ENCODE results near the gene KCNN1.

Gene KCNN1

DNA sequence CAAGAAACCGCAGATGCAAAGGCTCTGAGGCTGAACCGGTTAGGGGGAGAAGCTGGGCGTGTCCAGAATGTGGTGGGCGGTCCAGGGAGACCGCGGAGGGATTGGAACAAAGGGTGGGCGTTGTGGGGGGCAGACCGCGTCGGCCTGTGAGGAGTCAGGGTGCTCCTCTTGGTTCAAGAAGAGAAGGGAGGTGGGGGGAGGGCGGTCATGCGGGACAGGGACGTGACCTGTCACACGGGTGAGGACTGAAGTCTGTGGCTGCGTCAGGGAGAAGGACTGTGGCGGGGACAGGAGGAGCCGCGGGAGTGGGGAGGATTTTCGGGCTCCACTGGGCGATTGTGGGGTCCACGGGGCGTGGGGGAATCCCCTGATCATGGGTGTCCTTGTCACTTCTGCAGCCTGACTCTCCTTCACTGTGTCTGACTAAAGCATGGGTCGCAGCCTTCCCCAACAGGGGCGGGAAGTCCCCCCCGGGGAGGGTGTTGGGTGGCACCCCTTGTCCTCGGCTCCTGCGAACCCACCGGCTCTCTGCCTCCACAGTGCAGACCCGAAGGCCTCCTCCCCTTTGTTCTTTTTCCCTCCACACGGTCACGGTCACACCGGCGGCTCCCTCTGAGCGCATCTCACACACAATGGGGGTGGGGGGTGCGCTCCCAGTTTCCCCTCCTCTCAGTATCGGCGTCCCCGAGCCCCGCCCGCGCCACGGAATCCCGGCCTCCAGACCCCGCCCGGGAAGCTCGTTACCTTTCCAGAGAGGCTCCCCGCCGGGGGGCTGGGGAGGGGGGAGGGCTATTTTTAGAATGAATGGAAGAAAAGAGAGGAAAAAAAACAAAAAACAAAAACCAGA, 16.4 kb upstream of the KCNN1 start:
- peak; percentile 48 for DNase-seq (ENCODE audit: extremely low read depth, insufficient read length)
- TF ChIP-seq, protein P1, sequence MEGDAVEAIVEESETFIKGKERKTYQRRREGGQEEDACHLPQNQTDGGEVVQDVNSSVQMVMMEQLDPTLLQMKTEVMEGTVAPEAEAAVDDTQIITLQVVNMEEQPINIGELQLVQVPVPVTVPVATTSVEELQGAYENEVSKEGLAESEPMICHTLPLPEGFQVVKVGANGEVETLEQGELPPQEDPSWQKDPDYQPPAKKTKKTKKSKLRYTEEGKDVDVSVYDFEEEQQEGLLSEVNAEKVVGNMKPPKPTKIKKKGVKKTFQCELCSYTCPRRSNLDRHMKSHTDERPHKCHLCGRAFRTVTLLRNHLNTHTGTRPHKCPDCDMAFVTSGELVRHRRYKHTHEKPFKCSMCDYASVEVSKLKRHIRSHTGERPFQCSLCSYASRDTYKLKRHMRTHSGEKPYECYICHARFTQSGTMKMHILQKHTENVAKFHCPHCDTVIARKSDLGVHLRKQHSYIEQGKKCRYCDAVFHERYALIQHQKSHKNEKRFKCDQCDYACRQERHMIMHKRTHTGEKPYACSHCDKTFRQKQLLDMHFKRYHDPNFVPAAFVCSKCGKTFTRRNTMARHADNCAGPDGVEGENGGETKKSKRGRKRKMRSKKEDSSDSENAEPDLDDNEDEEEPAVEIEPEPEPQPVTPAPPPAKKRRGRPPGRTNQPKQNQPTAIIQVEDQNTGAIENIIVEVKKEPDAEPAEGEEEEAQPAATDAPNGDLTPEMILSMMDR (IDR thresholded peaks at IDR 0.05; ENCODE audit: insufficient read depth, low read length, poor library complexity, severe bottlenecking) = no peak
- Histone ChIP-seq H3K36me3 (ENCODE audit: control insufficient read depth, insufficient read depth, low read length) (no peaks in the 10 kb centered on the region), H3K27me3 (replicated peaks; ENCODE audit: control insufficient read depth, insufficient read depth, low read length) (no peaks in the 10 kb centered on the region; the same call in 1 of the 2 replicates), H3K4me3 (replicated peaks; ENCODE audit: low read depth, low read length) (peak overlapping the region; percentile 32)

DNA sequence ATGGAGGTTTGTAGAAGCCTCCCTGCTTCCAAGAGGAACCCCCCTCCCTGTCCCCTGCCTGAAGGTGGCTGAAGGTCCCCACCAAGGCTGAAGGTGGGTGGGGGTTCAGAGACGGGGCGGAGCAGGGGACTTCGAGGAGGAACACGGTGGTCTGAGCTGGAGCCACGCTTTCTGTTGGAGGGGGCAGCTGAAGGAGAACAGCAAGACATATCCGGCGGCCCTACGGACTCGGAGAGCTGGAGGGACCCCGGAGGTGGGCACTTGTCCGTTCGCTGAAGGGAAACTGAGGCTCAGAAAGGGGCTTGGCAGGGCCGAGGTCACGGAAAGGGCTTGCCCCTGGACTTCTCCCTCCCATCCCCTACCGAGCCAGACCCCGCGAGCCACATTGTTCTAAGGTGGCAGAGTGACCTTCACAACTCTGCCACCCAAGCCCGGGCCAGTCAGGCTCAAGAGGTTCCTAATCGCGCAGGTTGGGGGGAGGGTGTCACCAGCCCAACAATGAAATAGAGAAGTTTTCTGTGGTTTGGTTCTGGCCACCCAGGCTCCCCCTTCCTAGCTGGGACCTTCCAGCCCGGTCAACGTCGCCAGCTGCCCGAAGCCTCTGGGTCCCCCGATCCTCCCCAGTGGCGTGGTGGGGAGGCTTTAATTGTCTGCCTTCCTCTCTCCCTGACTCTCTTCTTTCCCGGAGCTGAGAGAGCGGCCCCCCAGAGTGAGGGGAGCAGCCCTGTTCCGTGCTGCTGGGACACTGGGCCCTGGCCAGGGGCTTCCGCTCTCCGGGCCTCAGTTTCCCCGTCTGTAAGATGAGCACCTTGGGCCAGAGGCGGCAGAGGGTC, 15.5 kb upstream of the KCNN1 start:
- DNase-seq (ENCODE audit: extremely low read depth, insufficient read length) = no peak
- H3K36me3 ChIP-seq (ENCODE audit: control insufficient read depth, insufficient read depth, low read length) = no peaks in the 10 kb centered on the region
- H3K27me3 ChIP-seq (replicated peaks; ENCODE audit: control insufficient read depth, insufficient read depth, low read length) = no peaks in the 10 kb centered on the region; the same call in 1 of the 2 replicates
- peak overlapping the region; percentile 32 for H3K4me3 ChIP-seq (replicated peaks; ENCODE audit: low read depth, low read length)
- TF ChIP-seq, protein P1 (IDR thresholded peaks at IDR 0.05; ENCODE audit: insufficient read depth, low read length, poor library complexity, severe bottlenecking) = no peak

DNA sequence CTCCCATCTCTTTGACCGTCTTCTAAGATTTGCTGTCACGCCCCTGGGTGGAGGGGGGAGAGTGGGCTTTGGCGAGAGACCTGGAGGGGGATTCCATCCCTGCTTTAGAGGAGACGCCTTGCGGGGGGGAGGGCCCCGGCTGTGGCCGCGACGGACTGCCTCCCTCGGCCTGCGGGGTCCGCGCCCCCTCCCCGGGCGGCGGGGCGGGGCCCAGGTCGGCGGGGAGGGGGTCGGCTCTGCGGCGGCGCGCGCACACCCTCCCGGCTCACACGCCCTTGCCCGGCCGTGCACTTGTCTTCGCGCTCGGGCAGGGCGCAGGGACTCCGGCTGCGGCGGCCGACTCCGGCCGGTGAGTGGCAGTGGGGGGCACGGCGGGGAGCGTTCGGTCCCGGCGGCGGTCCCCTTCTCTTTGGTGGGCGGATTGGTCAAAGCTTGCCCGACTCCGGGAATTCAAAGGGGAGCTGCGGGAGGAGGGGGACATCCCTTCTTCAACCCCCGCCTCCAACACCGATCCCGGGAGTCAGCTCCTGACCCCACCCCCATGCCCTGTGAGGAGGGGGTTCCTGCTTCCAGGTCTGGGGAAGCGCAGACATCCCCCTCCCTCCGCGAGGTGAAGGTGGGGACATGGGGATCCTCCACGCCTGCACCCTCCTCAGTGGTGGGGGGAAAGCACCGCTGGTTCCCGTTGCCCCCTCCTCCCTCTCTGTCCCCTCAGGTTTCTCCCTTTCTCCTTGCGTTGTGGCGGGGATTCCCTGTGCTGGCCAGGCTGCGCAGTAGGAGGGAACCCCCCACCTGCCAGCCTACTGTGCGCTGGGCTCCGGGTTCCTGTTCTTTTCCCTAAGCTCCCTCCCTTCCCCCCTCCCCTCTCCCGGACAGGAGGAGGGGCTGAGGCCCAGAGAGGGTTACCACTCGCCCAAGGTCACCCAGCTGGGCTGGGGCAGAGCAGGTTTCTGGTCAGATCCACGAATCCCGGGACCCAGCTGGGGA, 14.6 kb upstream of the KCNN1 start:
- H3K4me3 ChIP-seq (replicated peaks; ENCODE audit: low read depth, low read length) = peak overlapping the region; percentile 31
- no peaks in the 10 kb centered on the region; the same call in 1 of the 2 replicates for H3K27me3 ChIP-seq (replicated peaks; ENCODE audit: control insufficient read depth, insufficient read depth, low read length)
- TF ChIP-seq, protein P1 (IDR thresholded peaks at IDR 0.05; ENCODE audit: insufficient read depth, low read length, poor library complexity, severe bottlenecking) = no peak
- no peaks in the 10 kb centered on the region for H3K36me3 ChIP-seq (ENCODE audit: control insufficient read depth, insufficient read depth, low read length)
- DNase-seq (ENCODE audit: extremely low read depth, insufficient read length) = no peak

DNA sequence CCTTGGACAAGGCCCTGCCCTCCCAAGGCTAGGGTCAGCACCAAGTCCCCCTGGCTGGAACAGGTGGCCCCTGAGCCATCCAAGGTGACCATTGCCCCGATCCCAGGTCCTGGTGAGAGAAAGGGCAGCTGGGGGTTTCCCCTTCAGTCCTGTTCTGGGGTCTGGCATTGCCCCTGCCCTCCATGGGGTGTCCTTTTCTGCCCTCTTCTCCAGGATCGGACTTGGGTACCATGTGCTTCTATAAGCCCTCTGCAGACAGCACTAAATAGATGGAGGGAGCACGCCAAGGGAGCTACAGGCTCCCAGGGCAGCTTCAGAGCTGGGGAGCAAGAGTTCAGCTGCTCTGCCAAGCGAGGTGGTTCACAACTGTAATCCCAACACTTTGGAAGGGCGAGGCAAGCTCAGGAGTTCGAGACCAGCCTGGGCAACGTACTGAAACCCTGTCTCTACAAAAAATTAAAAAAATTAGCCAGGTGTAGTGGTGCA, 13.5 kb upstream of the KCNN1 start:
- H3K27me3 ChIP-seq (replicated peaks; ENCODE audit: control insufficient read depth, insufficient read depth, low read length) = peaks cover 3% of the 10 kb centered on the region; the same call in 1 of the 2 replicates
- TF ChIP-seq, protein P1 (IDR thresholded peaks at IDR 0.05; ENCODE audit: insufficient read depth, low read length, poor library complexity, severe bottlenecking) = no peak
- H3K4me3 ChIP-seq (replicated peaks; ENCODE audit: low read depth, low read length) = no peak overlapping the region
- no peaks in the 10 kb centered on the region for H3K36me3 ChIP-seq (ENCODE audit: control insufficient read depth, insufficient read depth, low read length)
- DNase-seq (ENCODE audit: extremely low read depth, insufficient read length) = no peak

DNA sequence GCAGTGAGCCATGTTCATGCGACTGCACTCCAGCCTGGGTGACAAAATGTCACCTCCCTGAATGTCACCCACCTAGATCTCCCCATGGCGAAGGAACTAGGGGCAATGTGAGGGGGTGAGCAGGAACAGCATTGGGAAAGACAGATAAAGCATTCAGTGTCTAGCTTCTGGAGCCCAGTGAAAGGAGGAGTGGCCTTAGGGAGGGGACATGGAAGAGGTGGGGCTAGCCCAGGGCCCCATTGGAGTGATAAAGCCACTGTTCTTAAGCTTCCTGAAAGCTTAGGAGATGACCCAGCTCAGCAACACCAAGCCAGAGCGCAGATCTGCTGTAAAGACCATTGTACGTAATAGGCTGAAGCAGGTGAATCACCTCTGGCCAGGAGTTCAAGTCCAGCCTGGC, 13.0 kb upstream of the KCNN1 start:
- peaks cover 3% of the 10 kb centered on the region; the same call in 1 of the 2 replicates for H3K27me3 ChIP-seq (replicated peaks; ENCODE audit: control insufficient read depth, insufficient read depth, low read length)
- no peak overlapping the region for H3K4me3 ChIP-seq (replicated peaks; ENCODE audit: low read depth, low read length)
- no peak for DNase-seq (ENCODE audit: extremely low read depth, insufficient read length)
- TF ChIP-seq, protein P1 (IDR thresholded peaks at IDR 0.05; ENCODE audit: insufficient read depth, low read length, poor library complexity, severe bottlenecking) = no peak
- H3K36me3 ChIP-seq (ENCODE audit: control insufficient read depth, insufficient read depth, low read length) = no peaks in the 10 kb centered on the region

Measured in GM06990 (cell line).